Keratinocyte (primary cell): ENCODE results near the gene GRK1. TPM values are rescaled to one million over a fixed set of nuclear protein-coding genes. Genes with fewer than 3 reads are reported as not detected.

Experiments used
- DNase-seq: peaks from one replicate; pipeline ENCODE4 v3.0.0-alpha.2; 2011; ENCODE audit warnings: low read depth, missing footprints, low spot score
- FAIRE-seq: peaks from 2 replicates; lab custom pipeline; 2011; peaks lifted over from hg19 to GRCh38; lab: Jason Lieb, UNC
- H2AFZ ChIP-seq: 2 replicates; pipeline ENCODE4 v1.6.0; 2012; ENCODE audit warnings: low read length, control low read depth, inconsistent platforms; ENCODE audit not compliant: control insufficient read depth
- H3K27ac ChIP-seq: 2 replicates; pipeline ENCODE4 v1.5.1; 2011; ENCODE audit warnings: low read length; ENCODE audit not compliant: control insufficient read depth, insufficient read depth
- H3K27me3 ChIP-seq: 3 replicates; pipeline ENCODE4 v1.6.0; 2011; ENCODE audit warnings: low read length; ENCODE audit not compliant: control insufficient read depth, insufficient read depth; ENCODE audit errors: extremely low read depth
- H3K36me3 ChIP-seq, 2 experiments: 2 replicates in 1 of 2; 3 replicates in 1 of 2; pipeline ENCODE4 v1.5.1; 2011; ENCODE audit warnings: low read length in 2 of 2, mild to moderate bottlenecking in 1 of 2; ENCODE audit not compliant: control insufficient read depth in 2 of 2, insufficient read depth in 2 of 2; ENCODE audit errors: extremely low read depth in 1 of 2
- H3K4me1 ChIP-seq: 3 replicates; pipeline ENCODE4 v1.5.1; 2011; ENCODE audit warnings: low read length; ENCODE audit not compliant: control insufficient read depth, insufficient read depth; ENCODE audit errors: extremely low read depth
- H3K4me2 ChIP-seq: 3 replicates; pipeline ENCODE4 v1.6.0; 2011; ENCODE audit warnings: low read depth, low read length; ENCODE audit not compliant: control insufficient read depth, insufficient read depth; ENCODE audit errors: extremely low read depth
- H3K4me3 ChIP-seq, 3 experiments: fragments of 200-600 bp in 1 of 3; sonication (generic) in 1 of 3; 2 replicates in 2 of 3; 3 replicates in 1 of 3; pipeline ENCODE4 v1.5.1; 2011 to 2016; ENCODE audit warnings: low read length in 3 of 3, mild to moderate bottlenecking in 3 of 3, control low read depth in 2 of 3, inconsistent platforms in 1 of 3, low read depth in 1 of 3, mixed read lengths in 1 of 3, mixed run types in 1 of 3, moderate library complexity in 1 of 3; ENCODE audit not compliant: control insufficient read depth in 2 of 3, insufficient read depth in 2 of 3; ENCODE audit errors: extremely low read depth in 1 of 3
- H3K79me2 ChIP-seq: 2 replicates; pipeline ENCODE4 v1.6.0; 2012; ENCODE audit warnings: low read length; ENCODE audit not compliant: control insufficient read depth, insufficient read depth
- H3K9ac ChIP-seq: 3 replicates; pipeline ENCODE4 v1.6.0; 2011; ENCODE audit warnings: low read length; ENCODE audit not compliant: control insufficient read depth, insufficient read depth; ENCODE audit errors: extremely low read depth
- H3K9me1 ChIP-seq: 3 replicates; pipeline ENCODE4 v1.6.0; 2011; ENCODE audit warnings: low read length; ENCODE audit not compliant: control insufficient read depth, insufficient read depth; ENCODE audit errors: extremely low read depth
- H3K9me3 ChIP-seq: 2 replicates; pipeline ENCODE4 v1.5.1; 2012; ENCODE audit warnings: low read depth, low read length; ENCODE audit not compliant: control insufficient read depth
- H4K20me1 ChIP-seq: 3 replicates; pipeline ENCODE4 v1.6.0; 2011; ENCODE audit warnings: low read length; ENCODE audit not compliant: control insufficient read depth, insufficient read depth; ENCODE audit errors: extremely low read depth
- CTCF ChIP-seq, 3 experiments: IDR thresholded peaks in 1 of 3; conservative IDR thresholded peaks in 1 of 3; optimal IDR thresholded peaks in 1 of 3; 2 replicates in 2 of 3; 3 replicates in 1 of 3; pipeline versions ENCODE3 to v1.5.1; 2011; ENCODE audit warnings: low read length in 3 of 3, mild to moderate bottlenecking in 3 of 3, moderate library complexity in 2 of 3, control low read depth in 1 of 3, inconsistent platforms in 1 of 3; ENCODE audit not compliant: insufficient read depth in 2 of 3; ENCODE audit errors: extremely low read depth in 1 of 3
- EZH2 ChIP-seq: IDR thresholded peaks from one replicate; pipeline ENCODE4 v1.6.1; 2012; ENCODE audit warnings: inconsistent platforms, mild to moderate bottlenecking, low read length, moderate library complexity
- dilution Hi-C: fragments of 300-500 bp; cut with MboI; formaldehyde crosslinking; loops from one replicate; pipeline ENCODE4 v1.7.0; 2020; ENCODE audit warnings: low sequenced_read_pairs; ENCODE audit not compliant: extremely low pct_ligation_motif_present
- polyA plus RNA-seq, 5 experiments: library from polyadenylated mRNA; depleted of rRNA in 3 of 5; stranded (reverse) in 3 of 5; stranded (forward) in 1 of 5; unstranded in 1 of 5; fragments of >200 nt; gene quantifications; 1 replicate in 1 of 5; 2 replicates in 3 of 5; 3 replicates in 1 of 5; pipeline versions ENCODE4 v1.2.1 to v1.2.3, GENCODE V29; 2011 to 2012; ENCODE audit warnings: missing spikeins in 2 of 5, low read depth in 1 of 5, low replicate concordance in 1 of 5

The GRK1 gene
- polyA plus RNA-seq, 1 donor (not counting 4 experiments of a cell fraction or from before 2014, with no cell fraction given), result not detected

- Histone ChIP-seq H3K4me3 (no peak overlapping the region), H3K79me2 (no peaks in the 10 kb centered on the region), H3K4me1 (no peaks in the 10 kb centered on the region), H3K36me3 (no peaks in the 10 kb centered on the region), H3K27ac (no peak overlapping the region), H3K4me2 (no peak overlapping the region), H2AFZ (no peak overlapping the region), H3K27me3 (peaks cover 8% of the 10 kb centered on the region), H4K20me1 (no peaks in the 10 kb centered on the region), H3K9ac (no peak overlapping the region), H3K9me3 (peaks cover 3% of the 10 kb centered on the region), H3K9me1 (no peaks in the 10 kb centered on the region)
- dilution Hi-C loops, result no loop called here
- TF ChIP-seq CTCF (optimal IDR thresholded peaks at IDR 0.05 in 1 of 3, IDR thresholded peaks at IDR 0.05 in 1 of 3, conservative IDR thresholded peaks at IDR 0.05 in 1 of 3; ENCODE audit: extremely low read depth in 1 of 3, insufficient read depth in 2 of 3, low read length in 3 of 3) (no peak), EZH2 (no peak)
- FAIRE-seq (no peak), DNase-seq (no peak)
Observed at GRCh38 chr13:113667771-113668490, 912 bp downstream of the GRK1 start.

- Histone ChIP-seq H3K36me3 (no peaks in the 10 kb centered on the region), H3K4me2 (no peak overlapping the region), H4K20me1 (no peaks in the 10 kb centered on the region), H2AFZ (no peak overlapping the region), H3K27ac (no peak overlapping the region), H3K9me1 (no peaks in the 10 kb centered on the region), H3K27me3 (peaks cover 8% of the 10 kb centered on the region), H3K4me3 (no peak overlapping the region), H3K9me3 (peaks cover 3% of the 10 kb centered on the region), H3K4me1 (no peaks in the 10 kb centered on the region), H3K79me2 (no peaks in the 10 kb centered on the region), H3K9ac (no peak overlapping the region)
- no peak for FAIRE-seq
- DNase-seq, result no peak
- TF ChIP-seq EZH2, result no peak
- TF ChIP-seq CTCF (optimal IDR thresholded peaks at IDR 0.05 in 1 of 3, IDR thresholded peaks at IDR 0.05 in 1 of 3, conservative IDR thresholded peaks at IDR 0.05 in 1 of 3; ENCODE audit: extremely low read depth in 1 of 3, insufficient read depth in 2 of 3, low read length in 3 of 3), result no peak
- dilution Hi-C loops, result no loop called here
Observed at GRCh38 chr13:113668491-113668971, 1.5 kb downstream of the GRK1 start.
